Loucy (cell line): Measurements from ENCODE around the gene CD151.

ENCODE experiments used
- H2AFZ ChIP-seq: fragments of 200-600 bp; sonication (generic); 2 replicates; pipeline ENCODE4 v1.6.0; 2016; ENCODE audit warnings: antibody characterized with exemption, mild to moderate bottlenecking, low read length, moderate library complexity
- H3F3A ChIP-seq: fragments of 200-600 bp; 2 replicates; pipeline ENCODE4 v1.6.0; 2016; ENCODE audit warnings: antibody characterized with exemption, low read depth, mild to moderate bottlenecking
- H3K27me3 ChIP-seq: fragments of 200-600 bp; sonication (generic); 2 replicates; pipeline ENCODE4 v1.6.1; 2014; ENCODE audit warnings: low read length, mild to moderate bottlenecking; ENCODE audit not compliant: insufficient read depth, poor library complexity, severe bottlenecking
- H3K36me3 ChIP-seq: fragments of 200-600 bp; sonication (generic); 2 replicates; pipeline ENCODE4 v1.6.1; 2016; ENCODE audit warnings: low read length; ENCODE audit not compliant: insufficient read depth
- H3K4me1 ChIP-seq: fragments of 200-600 bp; sonication (generic); 2 replicates; pipeline ENCODE4 v1.5.1; 2014; ENCODE audit warnings: low read length, mild to moderate bottlenecking; ENCODE audit not compliant: insufficient read depth, poor library complexity, severe bottlenecking
- H3K4me2 ChIP-seq: fragments of 200-600 bp; sonication (generic); 2 replicates; pipeline ENCODE4 v1.6.0; 2014; ENCODE audit warnings: antibody characterized with exemption, low read length, low read depth, mild to moderate bottlenecking; ENCODE audit not compliant: poor library complexity, severe bottlenecking
- H3K4me3 ChIP-seq: fragments of 200-600 bp; sonication (generic); 2 replicates; pipeline ENCODE4 v1.5.1; 2014; ENCODE audit warnings: low read length, mild to moderate bottlenecking, mixed read lengths; ENCODE audit not compliant: poor library complexity, severe bottlenecking
- H3K79me2 ChIP-seq: fragments of 200-600 bp; sonication (generic); 2 replicates; pipeline ENCODE4 v1.6.1; 2014; ENCODE audit warnings: low read length; ENCODE audit not compliant: insufficient read depth
- H3K9ac ChIP-seq: fragments of 200-600 bp; sonication (generic); 2 replicates; pipeline ENCODE4 v1.6.0; 2014; ENCODE audit warnings: mild to moderate bottlenecking, low read depth, low read length, moderate library complexity; ENCODE audit not compliant: poor library complexity, severe bottlenecking
- H3K9me2 ChIP-seq: fragments of 200-600 bp; sonication (generic); replicated peaks from 2 replicates; pipeline ENCODE4 v1.6.1; 2016; ENCODE audit warnings: low read depth, low read length, mixed read lengths
- H3K9me3 ChIP-seq: fragments of 200-600 bp; sonication (generic); 2 replicates; pipeline ENCODE4 v1.6.1; 2014; ENCODE audit warnings: mild to moderate bottlenecking, antibody characterized with exemption, low read length, low read depth; ENCODE audit not compliant: insufficient read depth
- H4K20me1 ChIP-seq: fragments of 200-600 bp; sonication (generic); 2 replicates; pipeline ENCODE4 v1.6.0; 2014; ENCODE audit warnings: antibody characterized with exemption, low read length, mild to moderate bottlenecking; ENCODE audit not compliant: insufficient read depth, poor library complexity, severe bottlenecking
- EZH2phosphoT487 ChIP-seq: fragments of 200-600 bp; IDR thresholded peaks from 2 replicates; pipeline ENCODE4 v1.6.1; 2018; ENCODE audit warnings: antibody characterized with exemption, mild to moderate bottlenecking, moderate library complexity, borderline replicate concordance
- TF ChIP-seq, protein P1 (sequence below): fragments of 200-600 bp; sonication (generic); conservative IDR thresholded peaks from 2 replicates; pipeline ENCODE4 v1.5.1; 2014; ENCODE audit warnings: mild to moderate bottlenecking, antibody characterized with exemption, low read length

The CD151 gene

DNA sequence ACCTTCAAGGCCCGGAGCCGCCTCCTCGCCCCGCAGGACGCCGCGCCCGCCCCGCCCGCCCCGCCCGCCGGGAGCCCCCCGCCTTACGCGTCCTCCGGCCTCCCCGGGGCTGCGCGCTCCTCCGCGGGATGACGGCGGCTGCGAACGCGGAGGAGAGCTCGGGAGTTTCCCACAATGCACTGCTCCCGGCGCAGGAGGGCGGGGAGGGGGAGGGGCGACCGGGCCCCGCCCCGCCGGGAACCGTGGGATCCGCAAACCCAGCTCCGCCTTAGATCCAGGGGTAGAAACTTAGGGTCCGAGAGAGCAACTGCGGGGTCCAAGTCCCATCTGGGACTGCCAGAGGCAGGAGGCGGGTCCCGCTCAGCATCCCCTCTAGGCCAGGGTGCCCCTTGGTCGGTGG is 42.8 kb upstream of the CD151 start, which contains the start of gene CEND1:
Gene CEND1 (minus strand): TSS at position 148 of the 400 bp plus-strand sequence. CDS start 1,514 bp downstream, outside the sequence.
- Histone ChIP-seq H3K79me2 (peaks cover 6% of the 10 kb centered on the region; the same call in 1 of the 2 replicates), H3K4me1 (peaks cover 4% of the 10 kb centered on the region), H3K27me3 (no peaks in the 10 kb centered on the region), H3K36me3 (no peaks in the 10 kb centered on the region), H2AFZ (no peak within 1 kb of the TSS), H3K4me2 (no peak within 1 kb of the TSS), H4K20me1 (no peaks in the 10 kb centered on the region), H3K9me3 (no peaks in the 10 kb centered on the region), H3K9me2 (no peaks in the 10 kb centered on the region), H3K4me3 (no peak within 1 kb of the TSS), H3K9ac (no peak within 1 kb of the TSS), H3F3A (no peaks in the 10 kb centered on the region)
- no peak for TF ChIP-seq EZH2phosphoT487
- TF ChIP-seq, protein P1, sequence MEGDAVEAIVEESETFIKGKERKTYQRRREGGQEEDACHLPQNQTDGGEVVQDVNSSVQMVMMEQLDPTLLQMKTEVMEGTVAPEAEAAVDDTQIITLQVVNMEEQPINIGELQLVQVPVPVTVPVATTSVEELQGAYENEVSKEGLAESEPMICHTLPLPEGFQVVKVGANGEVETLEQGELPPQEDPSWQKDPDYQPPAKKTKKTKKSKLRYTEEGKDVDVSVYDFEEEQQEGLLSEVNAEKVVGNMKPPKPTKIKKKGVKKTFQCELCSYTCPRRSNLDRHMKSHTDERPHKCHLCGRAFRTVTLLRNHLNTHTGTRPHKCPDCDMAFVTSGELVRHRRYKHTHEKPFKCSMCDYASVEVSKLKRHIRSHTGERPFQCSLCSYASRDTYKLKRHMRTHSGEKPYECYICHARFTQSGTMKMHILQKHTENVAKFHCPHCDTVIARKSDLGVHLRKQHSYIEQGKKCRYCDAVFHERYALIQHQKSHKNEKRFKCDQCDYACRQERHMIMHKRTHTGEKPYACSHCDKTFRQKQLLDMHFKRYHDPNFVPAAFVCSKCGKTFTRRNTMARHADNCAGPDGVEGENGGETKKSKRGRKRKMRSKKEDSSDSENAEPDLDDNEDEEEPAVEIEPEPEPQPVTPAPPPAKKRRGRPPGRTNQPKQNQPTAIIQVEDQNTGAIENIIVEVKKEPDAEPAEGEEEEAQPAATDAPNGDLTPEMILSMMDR, result no peak

DNA sequence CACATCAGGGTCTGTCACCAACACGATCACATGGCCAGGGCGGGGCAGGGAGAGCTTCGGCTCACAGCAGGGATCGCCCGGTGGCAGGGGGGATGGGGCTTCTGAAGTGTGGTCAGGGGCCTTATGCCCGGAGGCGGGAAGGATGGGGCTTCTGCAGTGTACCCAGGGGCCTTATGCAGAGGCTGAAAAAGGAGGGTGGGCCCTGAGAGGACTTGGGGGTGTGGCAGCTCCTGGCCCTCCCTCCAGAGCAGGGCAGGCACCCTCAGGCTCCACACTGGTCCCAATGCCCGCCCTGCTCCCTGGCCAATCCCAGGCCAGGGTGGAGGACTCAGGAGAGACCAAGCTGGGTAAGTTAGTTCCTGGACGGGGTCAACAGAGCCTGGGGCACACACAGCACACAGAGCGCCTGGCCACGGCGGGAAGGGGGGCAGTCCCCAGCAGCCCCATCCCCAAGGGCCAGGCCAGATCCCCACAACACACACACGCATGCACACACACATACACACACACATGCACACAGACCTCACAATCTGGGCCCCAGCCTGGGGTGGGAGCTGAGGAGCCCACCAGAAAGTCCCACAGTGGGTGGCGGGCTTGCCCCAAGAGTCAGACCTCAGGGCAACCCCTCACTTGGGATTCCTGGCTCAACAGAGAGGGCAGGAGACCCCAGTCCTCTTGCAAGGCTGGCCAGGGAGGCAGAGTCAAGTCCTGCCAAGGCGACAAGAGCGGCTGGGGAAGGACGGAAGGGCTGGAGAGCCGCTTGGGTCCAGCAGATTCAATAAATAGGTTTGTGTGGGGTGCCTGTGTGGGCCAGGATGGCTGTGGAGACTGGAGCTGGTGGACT is 41.8 kb upstream of the CD151 start:
- Histone ChIP-seq H3K9ac (no peak overlapping the region), H2AFZ (no peak overlapping the region), H3K79me2 (peaks cover 10% of the 10 kb centered on the region; the same call in 1 of the 2 replicates), H3K36me3 (no peaks in the 10 kb centered on the region), H3F3A (no peaks in the 10 kb centered on the region), H3K9me3 (no peaks in the 10 kb centered on the region), H3K4me1 (peaks cover 8% of the 10 kb centered on the region), H3K4me3 (no peak overlapping the region), H3K4me2 (no peak overlapping the region), H3K9me2 (no peaks in the 10 kb centered on the region), H4K20me1 (peaks cover 4% of the 10 kb centered on the region), H3K27me3 (no peaks in the 10 kb centered on the region)
- TF ChIP-seq EZH2phosphoT487, result no peak
- TF ChIP-seq, protein P1, result no peak

DNA sequence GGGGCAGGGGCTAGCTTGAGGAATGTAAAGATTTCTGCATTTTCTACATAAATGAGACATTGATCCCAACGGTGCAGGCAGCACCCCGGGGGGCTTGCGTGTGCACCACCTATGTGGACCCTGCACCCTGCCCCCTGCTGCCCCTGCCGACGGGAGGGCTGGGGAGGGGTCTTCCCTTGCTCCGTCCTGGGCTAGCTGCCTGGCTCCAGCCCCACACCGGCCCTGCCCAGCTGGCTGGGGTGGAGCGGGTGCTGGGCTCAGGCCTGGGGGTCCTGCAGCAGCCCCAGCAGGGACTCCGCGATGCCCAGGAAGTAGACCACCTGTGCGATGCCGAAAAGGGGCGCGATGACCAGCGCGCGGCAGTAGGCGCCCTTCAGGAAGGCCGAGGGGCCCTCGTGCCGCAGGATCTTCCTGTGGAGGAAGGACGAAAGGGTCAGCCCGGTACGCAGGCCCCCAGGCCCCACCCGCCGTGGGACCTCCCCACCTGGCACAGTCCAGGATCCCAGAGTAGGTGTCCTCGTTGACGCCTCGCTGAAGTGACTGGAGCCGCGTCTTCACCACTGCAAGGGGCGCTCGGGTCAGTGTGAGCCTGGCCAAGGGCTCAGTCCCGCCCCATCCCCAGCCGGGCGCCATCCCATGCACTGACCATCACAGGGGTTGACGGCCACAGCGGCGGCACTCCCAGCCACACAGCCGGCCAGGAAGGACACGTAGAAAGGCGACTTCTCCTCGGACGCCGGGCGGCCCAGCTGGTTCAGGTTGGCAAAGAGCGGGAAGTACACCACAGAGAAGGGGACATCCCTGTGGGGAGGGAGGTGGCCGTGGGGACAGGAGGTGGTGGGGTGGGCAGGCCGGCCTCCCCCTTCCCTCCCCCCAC is 40.9 kb upstream of the CD151 start:
- peaks cover 14% of the 10 kb centered on the region for H3K4me1 ChIP-seq
- no peaks in the 10 kb centered on the region for H3K9me3 ChIP-seq
- no peak overlapping the region for H3K4me2 ChIP-seq
- no peak overlapping the region for H3K9ac ChIP-seq
- no peak overlapping the region for H3K4me3 ChIP-seq
- no peaks in the 10 kb centered on the region for H3K36me3 ChIP-seq
- TF ChIP-seq, protein P1, result no peak
- no peak for TF ChIP-seq EZH2phosphoT487
- no peaks in the 10 kb centered on the region for H3K9me2 ChIP-seq
- H3F3A ChIP-seq, result peaks cover 3% of the 10 kb centered on the region; the same call in 1 of the 2 replicates
- H2AFZ ChIP-seq, result no peak overlapping the region
- H3K27me3 ChIP-seq, result no peaks in the 10 kb centered on the region
- peaks cover 11% of the 10 kb centered on the region for H4K20me1 ChIP-seq
- peaks cover 17% of the 10 kb centered on the region; the same call in 1 of the 2 replicates for H3K79me2 ChIP-seq
